Smooth muscle cell of the brain vasculature (primary cell): Measurements from ENCODE around the gene CNOT2.
"Not testable (repeated sequence)": the region's sequence is repeated elsewhere in the genome, so short reads cannot be mapped to it uniquely, and the experiment has no call there.

Experiments
- DNase-seq: peaks from one replicate; pipeline ENCODE4 v3.0.0-alpha.2; 2012; ENCODE audit warnings: low read depth, low spot score

CNOT2 gene

DNA sequence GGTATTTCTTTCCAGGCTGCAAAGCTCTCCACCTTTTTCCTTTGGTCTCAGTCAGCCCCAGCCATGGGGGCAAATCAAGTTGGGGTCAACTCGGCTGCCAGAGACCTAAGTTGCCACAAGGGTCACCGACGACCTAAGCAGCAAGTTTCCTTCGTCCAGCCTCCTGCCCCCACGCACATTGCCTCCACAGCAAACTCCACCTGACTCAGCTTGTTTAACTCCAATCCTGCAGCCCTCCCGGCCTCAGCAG, 122.1 kb downstream of the CNOT2 start:
- no peak for DNase-seq

DNA sequence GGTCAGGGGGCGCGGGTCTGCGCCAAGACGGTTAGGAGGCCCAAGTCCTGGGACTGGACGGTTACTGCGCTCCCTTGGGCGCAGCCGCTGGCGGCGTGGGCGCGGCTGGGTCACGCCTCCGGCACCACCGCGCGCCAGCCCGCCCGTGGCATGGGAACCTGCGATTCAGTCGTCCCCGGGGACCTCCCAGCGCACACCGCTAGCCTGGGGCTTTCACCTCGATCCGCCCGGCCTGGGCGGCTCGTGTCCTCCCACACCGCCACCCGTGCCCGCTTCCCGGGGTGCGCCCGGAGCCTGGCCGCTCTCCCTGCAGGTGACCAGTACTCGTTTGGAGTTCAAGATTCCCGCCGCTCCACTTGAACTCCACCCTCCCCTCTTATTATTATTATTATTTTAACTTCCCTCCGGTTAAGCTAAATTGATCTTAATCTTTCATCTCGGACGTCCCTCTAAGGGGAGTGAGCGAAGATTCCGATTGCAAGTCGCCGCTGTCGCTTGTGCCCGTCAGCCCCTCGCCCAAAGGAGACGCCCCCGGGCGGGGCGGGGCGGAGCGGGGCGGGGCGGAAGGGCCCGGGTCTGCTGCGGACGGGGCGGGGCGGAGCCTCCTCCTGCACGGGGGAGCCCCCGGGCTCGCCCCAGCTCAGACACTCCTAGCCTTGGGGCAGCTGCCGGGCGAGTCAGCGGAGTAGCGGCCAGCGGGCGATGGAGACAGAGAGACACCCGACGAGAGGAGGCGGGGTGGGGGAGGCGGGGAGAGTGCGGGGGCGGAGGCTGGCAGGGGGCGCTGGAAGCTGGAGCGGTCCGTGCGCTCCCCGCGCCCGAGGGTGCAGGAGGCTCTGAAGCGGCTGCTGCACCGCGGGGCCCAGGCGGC, 122.7 kb downstream of the CNOT2 start, which contains the start of gene KCNMB4:
Gene KCNMB4 (plus strand): TSS at position 643 of the 871 bp plus-strand sequence. CDS start 445 bp downstream, outside the sequence.
- no peak for DNase-seq

DNA sequence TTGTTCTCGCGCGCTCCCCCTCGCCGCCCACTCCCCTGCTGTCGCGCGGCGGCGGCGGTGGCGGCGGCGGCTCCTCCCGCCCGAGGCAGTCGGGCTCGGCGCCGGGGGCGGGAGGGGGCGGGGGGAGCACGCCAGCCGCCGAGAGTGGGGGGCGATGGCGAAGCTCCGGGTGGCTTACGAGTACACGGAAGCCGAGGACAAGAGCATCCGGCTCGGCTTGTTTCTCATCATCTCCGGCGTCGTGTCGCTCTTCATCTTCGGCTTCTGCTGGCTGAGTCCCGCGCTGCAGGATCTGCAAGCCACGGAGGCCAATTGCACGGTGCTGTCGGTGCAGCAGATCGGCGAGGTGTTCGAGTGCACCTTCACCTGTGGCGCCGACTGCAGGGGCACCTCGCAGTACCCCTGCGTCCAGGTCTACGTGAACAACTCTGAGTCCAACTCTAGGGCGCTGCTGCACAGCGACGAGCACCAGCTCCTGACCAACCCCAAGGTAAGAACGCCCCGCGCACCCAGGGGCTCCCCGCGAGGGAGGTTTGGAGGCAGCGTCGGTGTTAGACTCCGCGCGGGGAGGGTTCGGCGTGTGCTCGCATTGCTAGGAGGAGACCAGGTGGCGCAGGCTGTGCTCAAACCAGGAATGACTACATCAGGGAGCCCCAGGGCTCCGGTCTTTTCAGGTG, 123.5 kb downstream of the CNOT2 start:
- DNase-seq = no peak

DNA sequence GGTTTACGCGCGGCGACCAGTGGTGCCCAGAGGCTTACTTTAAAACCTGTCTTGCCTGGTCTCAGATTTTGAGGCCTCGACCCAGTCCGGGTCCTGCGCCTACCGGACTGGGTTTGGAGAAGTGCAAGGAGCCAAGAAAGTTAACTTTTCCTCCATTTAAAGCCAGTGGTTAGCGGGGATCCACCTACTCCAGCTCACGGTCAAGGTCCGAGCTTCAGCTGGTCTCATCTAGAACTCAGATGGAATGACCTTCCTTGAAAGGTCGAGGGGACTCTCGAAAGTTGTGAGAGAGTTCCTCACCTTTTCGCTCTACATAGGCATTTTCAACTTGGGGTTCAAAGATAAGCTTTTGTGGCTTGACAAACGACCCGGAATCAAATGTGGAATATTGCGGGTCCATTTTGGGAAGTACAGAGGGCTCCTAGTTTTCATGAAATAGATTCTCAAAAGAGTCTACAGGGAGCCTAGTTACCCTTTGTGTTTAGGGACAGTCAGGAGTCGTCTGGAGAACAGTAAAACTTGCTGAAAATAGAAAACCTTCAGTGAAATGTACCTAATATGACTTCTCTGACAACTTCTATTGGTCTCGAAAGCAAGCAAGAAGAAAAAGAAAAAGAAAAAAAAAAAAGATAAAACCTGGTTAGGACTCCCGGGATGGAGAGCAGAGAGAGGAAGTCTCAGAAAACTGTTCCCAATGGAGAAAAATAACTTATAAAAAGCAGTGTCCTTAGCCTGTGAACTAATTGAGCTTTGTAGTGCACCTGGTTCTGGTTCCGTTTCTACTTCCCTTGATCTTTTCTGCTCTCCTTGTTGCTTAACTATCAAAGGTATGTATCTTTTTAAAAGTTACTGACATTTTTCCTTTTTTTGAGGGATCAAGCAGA, 124.3 kb downstream of the CNOT2 start:
- no peak for DNase-seq

DNA sequence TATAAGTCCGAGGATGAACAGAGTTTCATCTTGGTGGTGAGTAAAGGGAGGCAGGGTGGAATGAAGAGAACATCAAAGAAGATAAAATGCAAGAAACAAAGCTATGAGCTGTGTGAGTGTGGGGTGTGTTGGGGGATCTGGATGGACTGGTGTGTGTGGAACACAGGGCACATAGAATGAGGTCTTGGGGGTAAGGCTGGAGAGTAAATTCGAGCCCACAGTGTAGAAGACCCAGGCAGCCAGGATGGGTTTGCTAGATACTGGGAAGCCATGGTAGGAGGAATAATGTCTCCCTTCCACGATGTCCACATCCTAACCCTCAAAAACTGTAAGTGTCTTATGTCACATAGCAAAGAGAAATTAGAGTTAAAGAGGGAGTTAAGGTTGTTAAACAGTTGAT, 129.6 kb downstream of the CNOT2 start:
- no peak for DNase-seq

DNA sequence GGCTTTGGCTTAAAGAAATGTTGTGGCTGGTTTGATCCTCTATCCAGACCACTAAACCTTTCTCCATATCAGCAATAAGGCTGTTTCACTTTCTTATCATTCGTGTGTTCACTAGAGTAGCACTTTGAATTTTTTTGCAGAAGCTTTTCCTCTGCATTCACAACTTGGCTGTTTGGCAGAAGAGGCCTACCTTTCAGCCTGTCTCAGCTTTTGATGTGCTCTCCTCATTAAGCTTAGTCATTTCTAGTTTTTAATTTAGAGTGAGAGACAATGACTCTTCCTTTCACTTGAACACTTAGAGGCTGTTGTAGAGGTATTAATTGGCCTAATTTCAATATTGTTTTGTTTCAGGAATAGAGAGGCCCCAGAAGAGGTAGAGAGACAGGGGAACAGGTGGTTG, 136.6 kb downstream of the CNOT2 start:
- DNase-seq = no peak

DNA sequence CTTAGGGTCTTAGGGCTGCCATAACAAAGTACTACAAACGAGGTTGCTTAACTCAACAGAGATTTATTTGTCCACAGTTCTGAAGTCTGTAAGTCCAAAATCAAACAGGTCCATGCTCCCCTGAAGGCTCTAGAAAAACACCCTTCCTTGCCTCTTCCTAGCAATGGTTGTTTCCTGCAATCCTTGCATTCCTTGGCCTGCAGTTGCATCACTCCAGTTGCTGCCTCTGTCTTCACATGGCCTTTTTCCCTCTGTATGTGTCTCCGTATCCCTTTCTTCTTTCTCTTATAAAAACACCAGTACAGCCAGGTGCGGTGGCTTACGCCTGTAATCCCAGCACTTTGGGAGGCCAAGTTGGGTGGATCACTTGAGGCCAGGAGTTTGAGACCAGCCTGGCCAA, 140.3 kb downstream of the CNOT2 start:
- DNase-seq = no peak

DNA sequence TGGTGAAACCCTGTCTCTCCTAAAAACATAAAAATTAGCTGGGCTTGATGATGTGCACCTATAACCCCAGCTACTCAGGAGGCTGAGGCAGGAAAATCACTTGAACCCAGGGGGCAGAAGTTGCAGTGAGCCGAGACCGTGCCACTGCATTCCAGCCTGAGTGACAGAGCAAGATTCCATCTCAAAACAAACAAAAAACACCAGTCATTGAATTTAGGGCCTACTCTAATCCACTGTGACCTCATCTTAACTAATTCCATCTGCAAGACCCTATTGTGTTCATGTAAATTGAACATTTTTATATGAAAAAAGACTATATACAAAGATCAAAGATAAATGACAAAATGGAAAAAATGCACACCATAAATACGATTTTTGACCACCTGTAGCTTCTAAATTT, 140.7 kb downstream of the CNOT2 start:
- DNase-seq = no peak

DNA sequence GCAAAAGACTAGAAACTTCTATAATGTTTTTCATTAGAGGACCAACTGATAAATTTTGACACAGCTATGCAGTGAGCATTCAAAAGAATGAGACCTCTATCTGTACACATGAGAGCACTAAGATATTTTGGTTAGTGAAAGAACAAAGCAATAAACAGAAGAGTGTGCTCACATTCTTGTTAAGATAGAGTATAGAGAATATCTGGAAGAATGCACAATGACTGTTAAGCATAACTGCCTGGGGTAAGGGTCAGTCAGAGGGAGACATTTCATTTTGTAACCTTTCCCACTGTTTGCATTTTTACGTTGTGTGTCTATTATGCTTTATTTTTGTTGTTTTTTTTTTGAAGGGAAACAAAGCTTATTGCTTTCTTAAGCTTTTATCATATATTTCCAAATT, 143.5 kb downstream of the CNOT2 start:
- DNase-seq = no peak

DNA sequence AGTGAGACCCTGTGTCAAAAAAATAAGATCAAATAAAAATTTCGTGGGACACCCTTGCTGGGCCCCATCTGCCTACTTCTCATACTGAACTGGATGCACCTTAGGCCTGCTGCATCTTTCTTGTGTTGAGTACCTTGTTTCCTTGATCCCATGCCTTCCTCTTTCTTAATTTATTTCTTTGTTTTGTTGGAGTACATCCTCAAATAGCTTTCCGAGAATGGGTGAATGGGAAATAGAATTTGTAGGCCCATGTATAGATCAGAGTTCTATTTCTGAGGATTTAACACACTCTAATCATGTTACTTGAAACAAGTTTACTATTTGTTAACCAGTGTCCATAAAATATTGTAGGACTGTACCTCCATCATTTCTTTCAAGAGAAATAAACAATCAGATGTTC, 146.4 kb downstream of the CNOT2 start:
- DNase-seq = no peak

DNA sequence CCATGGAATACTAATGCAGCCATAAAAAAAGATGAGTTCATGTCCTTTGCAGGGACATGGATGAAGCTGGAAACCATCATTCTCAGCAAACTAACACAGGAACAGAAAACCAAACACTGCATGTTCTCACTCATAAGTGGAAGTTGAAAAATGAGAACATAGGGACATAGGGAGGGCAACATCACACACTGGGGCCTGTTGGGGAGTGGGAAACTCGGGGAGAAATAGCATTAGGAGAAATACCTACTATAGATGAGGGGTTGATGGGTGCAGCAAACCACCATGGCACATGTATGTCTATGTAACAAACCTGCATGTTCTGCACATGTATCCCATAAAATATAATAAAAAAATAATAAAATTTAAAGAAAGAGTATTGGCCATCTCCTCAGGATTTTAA, 149.4 kb downstream of the CNOT2 start:
- DNase-seq = not testable (repeated sequence)

DNA sequence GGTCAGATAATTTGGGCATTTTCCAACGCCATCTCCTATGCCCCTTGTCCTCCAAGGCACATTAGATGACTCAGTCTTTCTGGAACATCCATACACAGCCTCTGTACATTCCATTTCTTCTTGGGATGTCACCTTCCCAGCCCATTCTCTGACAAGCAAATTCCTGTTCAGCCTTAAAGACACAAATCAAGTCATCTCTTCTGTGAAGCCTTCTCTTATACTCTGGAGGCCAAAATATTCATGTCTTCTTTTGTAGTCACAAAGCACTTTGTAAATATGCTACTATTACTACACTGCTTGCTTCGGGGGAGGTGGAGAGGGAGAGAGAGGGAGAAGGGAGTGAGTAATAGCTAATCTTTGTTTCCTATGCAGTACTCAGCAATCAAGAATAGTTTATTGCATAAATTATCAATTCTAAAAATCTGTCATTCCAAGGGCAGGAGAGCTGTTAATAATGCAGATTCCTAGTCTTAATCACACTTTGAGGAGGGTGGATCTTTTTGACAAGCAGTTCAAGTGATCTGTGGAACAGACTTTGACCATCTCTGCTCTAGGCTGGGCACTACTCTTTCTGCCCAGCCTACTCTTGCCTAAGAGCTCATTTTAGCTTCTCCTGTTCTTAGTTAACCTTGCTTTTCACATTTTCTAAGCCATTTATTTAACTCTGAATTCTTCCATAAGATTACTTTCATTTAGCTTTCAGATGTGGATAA, 150.7 kb downstream of the CNOT2 start:
- DNase-seq = no peak

DNA sequence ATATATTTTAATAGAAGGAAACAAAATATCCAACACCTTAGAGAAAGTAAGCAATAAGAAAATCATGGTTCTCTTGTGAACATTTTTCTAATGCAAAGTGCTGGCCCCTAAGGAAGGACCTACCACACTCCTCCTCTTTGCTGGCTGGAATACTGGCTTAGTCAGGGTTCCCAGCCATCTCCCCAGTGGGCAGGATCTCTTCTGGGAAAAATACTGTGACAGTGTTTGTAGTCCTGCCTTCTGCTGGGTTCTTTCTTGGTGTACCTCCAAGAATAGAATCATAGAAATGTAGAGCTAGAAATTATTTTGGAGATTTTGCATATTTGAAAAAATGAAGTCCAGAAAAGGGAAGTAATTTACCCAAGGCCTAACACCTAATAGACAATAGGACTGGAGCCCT, 154.8 kb downstream of the CNOT2 start:
- no peak for DNase-seq

DNA sequence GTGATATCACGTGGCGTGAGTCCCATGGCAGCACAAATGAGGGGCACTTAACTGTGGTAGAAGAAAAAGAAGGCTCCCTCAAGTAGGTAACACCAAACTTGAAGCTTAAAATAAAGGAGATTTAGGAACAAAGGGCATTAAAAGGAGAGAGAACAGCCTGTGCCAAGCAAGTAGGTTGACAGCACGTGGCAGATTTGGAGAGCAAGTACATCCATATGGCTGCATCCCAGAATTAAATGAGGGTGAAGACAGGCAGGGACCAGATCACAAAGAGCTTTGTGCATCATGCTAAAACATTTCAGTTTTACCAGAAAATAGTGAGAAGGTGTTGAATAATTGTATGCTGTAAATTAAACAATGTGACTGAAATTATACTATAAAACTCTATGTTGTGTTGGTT, 155.6 kb downstream of the CNOT2 start:
- no peak for DNase-seq

DNA sequence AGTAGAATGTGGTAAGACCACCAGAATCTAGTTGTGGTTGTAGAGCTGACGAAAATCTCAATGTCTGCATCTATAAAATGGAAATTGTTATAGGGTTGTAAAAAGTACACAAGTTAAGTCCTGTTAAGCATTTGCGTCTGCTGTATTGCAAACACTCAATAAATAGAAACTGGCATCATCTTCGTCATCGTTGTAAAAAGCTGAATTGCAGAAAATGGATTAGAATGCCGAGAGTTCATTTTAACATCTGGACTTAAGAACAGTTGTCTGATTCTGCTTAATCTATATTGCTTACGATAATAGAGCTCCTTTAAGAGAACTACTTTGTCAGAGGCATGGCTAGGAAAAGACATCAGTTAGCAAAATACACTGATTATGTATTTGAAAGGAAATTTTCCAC, 156.1 kb downstream of the CNOT2 start:
- no peak for DNase-seq

DNA sequence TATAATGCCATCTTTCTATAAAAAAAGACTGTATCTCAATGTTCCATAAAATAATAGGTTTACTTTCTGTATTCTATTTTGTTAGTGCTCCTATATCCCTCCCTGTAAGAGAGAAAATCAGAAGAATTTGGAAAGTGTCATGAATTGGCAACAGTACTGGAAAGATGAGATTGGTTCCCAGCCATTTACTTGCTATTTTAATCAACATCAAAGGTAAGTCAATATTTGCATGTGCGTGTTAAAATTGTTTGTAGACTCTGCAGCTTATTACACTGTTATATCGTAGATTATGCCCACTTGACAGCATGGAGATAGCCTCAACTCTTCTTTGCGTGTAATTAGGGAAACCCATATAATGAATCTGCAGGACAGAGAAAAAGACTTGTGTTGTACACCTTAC, 156.9 kb downstream of the CNOT2 start:
- DNase-seq = no peak

DNA sequence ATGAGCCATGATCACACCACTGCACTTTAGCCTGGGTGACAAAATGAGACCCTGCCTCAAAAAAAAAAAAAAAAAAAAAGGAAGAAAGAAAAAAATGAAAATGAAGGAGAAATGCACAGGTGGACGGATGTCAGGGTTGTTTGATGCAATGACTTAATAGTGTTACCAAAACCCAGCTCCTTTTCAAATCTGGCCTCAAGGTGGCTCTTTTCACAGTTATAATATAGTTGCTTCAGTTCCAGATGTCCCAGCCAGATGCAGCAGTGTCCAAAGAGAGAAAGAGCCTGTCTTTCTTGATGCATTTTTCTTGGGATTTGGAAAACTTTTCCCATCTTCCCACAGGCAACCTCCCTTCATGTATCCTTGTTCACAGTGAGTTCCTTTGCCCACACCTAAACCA, 159.4 kb downstream of the CNOT2 start:
- DNase-seq = no peak

DNA sequence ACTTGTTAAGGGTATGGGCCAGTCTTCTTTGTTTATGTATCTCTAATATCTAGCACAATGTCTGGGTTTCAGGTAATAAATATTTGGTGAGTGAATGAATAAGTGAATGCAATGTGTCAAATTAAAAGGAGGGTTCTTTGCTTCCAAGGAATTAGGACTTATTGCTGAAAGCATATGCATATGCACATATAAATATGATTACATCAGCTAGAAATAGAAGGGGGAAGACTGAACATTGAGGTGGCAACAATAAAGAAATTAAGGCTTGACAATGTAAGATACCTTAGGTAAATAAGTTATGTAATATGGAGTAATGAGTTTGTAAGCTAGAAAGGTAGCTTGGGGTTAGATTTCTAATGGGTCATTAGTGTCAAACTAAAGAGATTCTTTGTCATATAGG, 160.6 kb downstream of the CNOT2 start:
- DNase-seq = no peak
